Regular cardiac myocyte (primary cell): ENCODE measurements around the gene ZP2. TPM values are rescaled to one million over a fixed set of nuclear protein-coding genes. Genes with fewer than 3 reads are reported as not detected.

Source experiments
- total RNA-seq: library from RNA; depleted of rRNA; stranded (reverse); fragments of >200 nt; gene quantifications from 2 replicates; pipeline ENCODE4 v1.2.3, GENCODE V29; 2014

ZP2 gene
- total RNA-seq: not detected in 2 replicates

GRCh38 chr16:21211486-21211885 is at the start of gene ZP2:
TSS of gene ZP2 (minus strand) at chr16:21211574. CDS start at chr16:21211547, 27 bp downstream.

GRCh38 chr16:21233521-21234150 is 22.3 kb upstream of the ZP2 start, which contains the start of gene ANKS4B:
TSS of gene ANKS4B (plus strand) at chr16:21233699. CDS start at chr16:21233738, 39 bp downstream.

GRCh38 chr16:21158208-21159110 is 52.9 kb downstream of the ZP2 start, which contains the start of gene LDAF1:
TSS of gene LDAF1 (plus strand) at chr16:21158674. CDS start at chr16:21161183, 2,509 bp downstream.

GRCh38 chr16:21150375-21151001 is 60.9 kb downstream of the ZP2 start, which contains the start of gene DNAH3:
TSS of gene DNAH3 (minus strand) at chr16:21150846. CDS start at chr16:21150319, 527 bp downstream.

Other genes with a start within 250 kb of the ZP2 start
- not detected in 2 replicates for gene DNAH3, start 60.7 kb downstream of the ZP2 start, total RNA-seq
- 43.5 and 98.4 TPM in 2 replicates for gene LDAF1, start 52.9 kb downstream of the ZP2 start, total RNA-seq
- gene ANKS4B, start 22.1 kb upstream of the ZP2 start, total RNA-seq: not detected in 2 replicates
- gene CRYM, start 66.7 kb upstream of the ZP2 start, total RNA-seq: 0.28 TPM in 1 of 2 replicates, not detected in the other